GM12878 (cell line): Measurements from ENCODE around the gene CNR1. TPM values are rescaled to one million over a fixed set of nuclear protein-coding genes. Genes with fewer than 3 reads are reported as not detected.
A peak's percentile ranks its signal among the peaks of the same experiment; 100 is the strongest.

Experiments
- ATAC-seq: fragments of 200-7000 bp; cut with Tn5 transposase; 3 replicates; pipeline ENCODE4 v1.9.1; 2020; ENCODE audit warnings: mild to moderate bottlenecking, moderate library complexity
- BruUV-seq: library from RNA; stranded (reverse); fragments of 400-500 nt; replicated peaks from 2 replicates; lab custom pipeline; 2021; lab: Mats Ljungman, UMichigan
- CTCF ChIA-PET: fragments of 300-600 bp; sonication (Branson Sonifier 250); formaldehyde crosslinking; extraction: SDS; loops from one replicate; lab custom pipeline; 2021; ENCODE audit warnings: inconsistent platforms; lab: Yijun Ruan, JAX
- POLR2A ChIA-PET: fragments of 350-600 bp; formaldehyde crosslinking; extraction: SDS; loops from one replicate; lab custom pipeline; 2021; ENCODE audit warnings: inconsistent platforms; lab: Charles Lee
- RAD21 ChIA-PET: fragments of 300-600 bp; sonication (Branson Sonifier 250); formaldehyde crosslinking; loops from one replicate; lab custom pipeline; 2023; ENCODE audit warnings: antibody characterized with exemption; ENCODE audit not compliant: unreplicated experiment; lab: Charles Lee
- SMC1A ChIA-PET: fragments of 300-600 bp; sonication (Branson Sonifier 250); formaldehyde crosslinking; loops from one replicate; lab custom pipeline; 2023; ENCODE audit not compliant: unreplicated experiment, uncharacterized antibody; lab: Charles Lee
- DNase-seq: peaks from one replicate; pipeline ENCODE4 v3.0.0-alpha.2; 2011; ENCODE audit warnings: low read depth, low spot score
- FAIRE-seq: peaks from 3 replicates; lab custom pipeline; 2011; peaks lifted over from hg19 to GRCh38; lab: Jason Lieb, UNC
- H2AFZ ChIP-seq: 2 replicates; pipeline ENCODE4 v1.6.0; 2011; ENCODE audit warnings: low read depth, low read length, control low read depth; ENCODE audit not compliant: control insufficient read depth
- H3K27ac ChIP-seq: 2 replicates; pipeline ENCODE4 v1.5.1; 2011; ENCODE audit warnings: control low read depth; ENCODE audit not compliant: control insufficient read depth, insufficient read depth
- H3K27me3 ChIP-seq, 2 experiments: replicated peaks in 1 of 2; 2 replicates each; pipeline versions ENCODE4 v1.6.0 to v1.6.1; 2011; ENCODE audit warnings: low read length in 1 of 2; ENCODE audit not compliant: control insufficient read depth in 2 of 2, insufficient read depth in 2 of 2
- H3K36me3 ChIP-seq, 2 experiments: 2 replicates each; pipeline ENCODE4 v1.5.1; 2011; ENCODE audit warnings: low read length in 1 of 2; ENCODE audit not compliant: control insufficient read depth in 2 of 2, insufficient read depth in 2 of 2
- H3K4me1 ChIP-seq: 2 replicates; pipeline ENCODE4 v1.6.1; 2011; ENCODE audit warnings: mild to moderate bottlenecking, low read length, moderate library complexity, mixed read lengths; ENCODE audit not compliant: control insufficient read depth, insufficient read depth
- H3K4me2 ChIP-seq: 2 replicates; pipeline ENCODE4 v1.6.0; 2011; ENCODE audit warnings: control low read depth; ENCODE audit not compliant: control insufficient read depth, insufficient read depth
- H3K4me3 ChIP-seq: fragments of 200-600 bp; sonication (generic); 2 replicates; pipeline ENCODE4 v1.5.1; 2016
- H3K79me2 ChIP-seq: 2 replicates; pipeline ENCODE4 v1.6.0; 2011; ENCODE audit warnings: low read length; ENCODE audit not compliant: control insufficient read depth, insufficient read depth
- H3K9ac ChIP-seq: 2 replicates; pipeline ENCODE4 v1.8.0; 2011; ENCODE audit warnings: low read length, control low read depth, mixed read lengths; ENCODE audit not compliant: control insufficient read depth, insufficient read depth
- H3K9me3 ChIP-seq: replicated peaks from 3 replicates; pipeline ENCODE4 v1.5.1; 2011; ENCODE audit warnings: mild to moderate bottlenecking, low read length; ENCODE audit not compliant: control insufficient read depth, insufficient read depth
- H4K20me1 ChIP-seq: 2 replicates; pipeline ENCODE4 v1.6.0; 2011; ENCODE audit not compliant: control insufficient read depth, insufficient read depth
- CEBPB ChIP-seq, 2 experiments: fragments of 150-350 bp in 1 of 2; IDR thresholded peaks; 2 replicates each; pipeline ENCODE4 v1.6.1; 2012 to 2014; ENCODE audit warnings: low read depth in 2 of 2, low read length in 2 of 2, borderline replicate concordance in 1 of 2, inconsistent platforms in 1 of 2
- CUX1 ChIP-seq: IDR thresholded peaks from 2 replicates; pipeline ENCODE4 v1.6.1; 2012; ENCODE audit warnings: improper control_type of control experiment, low read depth, low read length; ENCODE audit not compliant: insufficient replicate concordance
- E2F4 ChIP-seq: IDR thresholded peaks from 2 replicates; pipeline ENCODE4 v1.6.1; 2012; ENCODE audit warnings: low read depth, low read length, improper control_type of control experiment
- E4F1 ChIP-seq: fragments of 450-650 bp; IDR thresholded peaks from 2 replicates; pipeline ENCODE4 v1.6.1; 2018; ENCODE audit warnings: borderline replicate concordance, mild to moderate bottlenecking; ENCODE audit not compliant: partially characterized antibody
- FOS ChIP-seq: IDR thresholded peaks from 3 replicates; pipeline ENCODE4 v1.6.1; 2011; ENCODE audit warnings: borderline replicate concordance; ENCODE audit not compliant: insufficient read length; ENCODE audit errors: extremely low read depth
- GATAD2B ChIP-seq: fragments of 450-650 bp; conservative IDR thresholded peaks from 2 replicates; pipeline ENCODE4 v1.6.1; 2017; ENCODE audit warnings: low read depth, mild to moderate bottlenecking, moderate library complexity
- KAT2A ChIP-seq: conservative IDR thresholded peaks from 2 replicates; pipeline ENCODE4 v1.6.1; 2011; ENCODE audit warnings: low read depth, low read length; ENCODE audit not compliant: control insufficient read depth
- NFYB ChIP-seq: IDR thresholded peaks from 2 replicates; pipeline ENCODE4 v1.6.1; 2011; ENCODE audit warnings: low read depth, mild to moderate bottlenecking, low read length, improper control_type of control experiment, moderate library complexity; ENCODE audit not compliant: insufficient read depth
- NR2F1 ChIP-seq: fragments of 450-650 bp; conservative IDR thresholded peaks from 2 replicates; pipeline ENCODE4 v1.6.1; 2017; ENCODE audit warnings: mild to moderate bottlenecking
- POU2F2 ChIP-seq: IDR thresholded peaks from 3 replicates; pipeline ENCODE4 v1.6.1; 2011; ENCODE audit warnings: low read depth, mild to moderate bottlenecking, low read length, borderline replicate concordance
- WRNIP1 ChIP-seq: IDR thresholded peaks from 2 replicates; pipeline ENCODE4 v1.6.1; 2011; ENCODE audit warnings: low read depth, low read length, improper control_type of control experiment, borderline replicate concordance
- ZBED1 ChIP-seq: IDR thresholded peaks from 2 replicates; pipeline ENCODE4 v1.6.1; 2016; ENCODE audit warnings: borderline replicate concordance
- ZNF622 ChIP-seq: fragments of 450-650 bp; IDR thresholded peaks from 2 replicates; pipeline ENCODE4 v1.6.1; 2017; ENCODE audit warnings: mild to moderate bottlenecking, inconsistent platforms
- WGBS: methylation state at CpG from one replicate; pipeline ENCODE4 v1.1.6; 2016; ENCODE audit warnings: low lambda C conversion rate; ENCODE audit not compliant: insufficient replicate concordance, insufficient coverage; ENCODE audit errors: missing lambda C conversion rate; 5-methylcytosine and 5-hydroxymethylcytosine counted together
- in situ Hi-C: fragments of 300-500 bp; cut with MboI; formaldehyde crosslinking; loops from 9 replicates; pipeline ENCODE4 v1.14.3; 2018; ENCODE audit warnings: mixed read lengths
- intact Hi-C: fragments of 100-400 bp; cut with micrococcal nuclease; formaldehyde crosslinking; loops from one replicate; pipeline ENCODE4 v1.14.2; 2022; ENCODE audit not compliant: unreplicated experiment
- polyA plus RNA-seq, 11 experiments: library from polyadenylated mRNA; depleted of rRNA in 4 of 11; unstranded in 6 of 11; stranded (reverse) in 5 of 11; fragments of >200 nt; fragmentation: Nextera tagmentation in 4 of 11; fragmentation: Illumina TruSeq in 1 of 11; extraction: Ambion mirVana in 4 of 11; extraction: Trizol in 1 of 11; gene quantifications; 1 replicate in 1 of 11; 2 replicates in 10 of 11; pipeline versions ENCODE4 v1.2.1 to v1.2.3, GENCODE V29; 2011 to 2016; ENCODE audit warnings: inconsistent platforms in 2 of 11, missing spikeins in 2 of 11, low read depth in 1 of 11
- total RNA-seq, 4 experiments: library from RNA; depleted of rRNA in 3 of 4; stranded (reverse); fragments of >200 nt in 3 of 4; fragmentation: Illumina TruSeq in 1 of 4; extraction: Trizol in 1 of 4; gene quantifications; 2 replicates each; pipeline versions ENCODE4 v1.2.1 to v1.2.3, GENCODE V29; 2013 to 2021

CNR1 gene
- total and polyA plus RNA-seq, 10 of the 15 experiments (the other 5 are each of a cell fraction or from before 2014, with no cell fraction given), result 2.2 to 15.4 (median 8.5) TPM

- TF ChIP-seq POU2F2, result peak; percentile 47; the same call in 1 of the 3 replicates
- TF ChIP-seq KAT2A, result no peak
- TF ChIP-seq CUX1, result no peak
- TF ChIP-seq NR2F1, result peak; percentile 100
- TF ChIP-seq, all 136 proteins: peak for 44
Observed at GRCh38 chr6:88135578-88136114, 30.5 kb downstream of the CNR1 start (continued).

- no peak overlapping the region for H3K9ac ChIP-seq
- ChIA-PET RAD21 (interaction anchor here (2.7 kb wide), 1 partner anchor 31 kb away, joined by 11 read pairs; the partner anchor contains the start of gene CNR1), POLR2A (no interaction called here), CTCF (interaction anchor here (0.9 kb wide), 1 partner anchor 30 kb away, joined by 3 read pairs; no protein-coding TSS in a partner anchor), SMC1A (interaction anchor here (0.7 to 1.9 kb wide), 5 partner anchors 16 to 227 kb away, joined by 3 to 8 read pairs (median 4); no protein-coding TSS in a partner anchor)
- intact Hi-C loops, result no loop called here
- in situ Hi-C loops, result no loop called here
- no peaks in the 10 kb centered on the region for H3K79me2 ChIP-seq
- H3K4me3 ChIP-seq, result no peak overlapping the region
- peak; percentile 7; the same call in 2 of the 3 replicates for ATAC-seq
- no peaks in the 10 kb centered on the region for H4K20me1 ChIP-seq
- no peak for FAIRE-seq
- no TSS peak for BruUV-seq
- peaks cover 20% of the 10 kb centered on the region for H3K4me1 ChIP-seq
- H3K9me3 ChIP-seq, result no peaks in the 10 kb centered on the region
- DNase-seq, result no peak
- H3K27ac ChIP-seq, result no peak overlapping the region
- H3K27me3 ChIP-seq, result no peaks in the 10 kb centered on the region
- 4% methylated on average over 4 of the region's 4 CpGs for WGBS
- no peak overlapping the region for H3K4me2 ChIP-seq
- no peak overlapping the region for H2AFZ ChIP-seq
- H3K36me3 ChIP-seq, result no peaks in the 10 kb centered on the region
- no peak for TF ChIP-seq WRNIP1
- peak in 1 of 2 experiments; percentile 37; a peak in 1 of 4 replicates for TF ChIP-seq CEBPB (IDR thresholded peaks at IDR 0.05; ENCODE audit: borderline replicate concordance in 1 of 2, low read depth in 2 of 2, low read length in 2 of 2)
- no peak for TF ChIP-seq FOS
- no peak for TF ChIP-seq ZNF622
- no peak for TF ChIP-seq E4F1
- TF ChIP-seq GATAD2B, result no peak
- no peak for TF ChIP-seq E2F4
- TF ChIP-seq NFYB, result no peak
- peak; percentile 44; the same call in 1 of the 2 replicates for TF ChIP-seq ZBED1
Observed at GRCh38 chr6:88134575-88134974, 31.6 kb downstream of the CNR1 start.
